Fibroblast of skin of right quadriceps (primary cell): Measurements from ENCODE around the gene DCTD.

ENCODE experiments used
- DNase-seq: peaks from one replicate; pipeline ENCODE4 v3.0.0-alpha.2; 2013

Gene DCTD

DNA sequence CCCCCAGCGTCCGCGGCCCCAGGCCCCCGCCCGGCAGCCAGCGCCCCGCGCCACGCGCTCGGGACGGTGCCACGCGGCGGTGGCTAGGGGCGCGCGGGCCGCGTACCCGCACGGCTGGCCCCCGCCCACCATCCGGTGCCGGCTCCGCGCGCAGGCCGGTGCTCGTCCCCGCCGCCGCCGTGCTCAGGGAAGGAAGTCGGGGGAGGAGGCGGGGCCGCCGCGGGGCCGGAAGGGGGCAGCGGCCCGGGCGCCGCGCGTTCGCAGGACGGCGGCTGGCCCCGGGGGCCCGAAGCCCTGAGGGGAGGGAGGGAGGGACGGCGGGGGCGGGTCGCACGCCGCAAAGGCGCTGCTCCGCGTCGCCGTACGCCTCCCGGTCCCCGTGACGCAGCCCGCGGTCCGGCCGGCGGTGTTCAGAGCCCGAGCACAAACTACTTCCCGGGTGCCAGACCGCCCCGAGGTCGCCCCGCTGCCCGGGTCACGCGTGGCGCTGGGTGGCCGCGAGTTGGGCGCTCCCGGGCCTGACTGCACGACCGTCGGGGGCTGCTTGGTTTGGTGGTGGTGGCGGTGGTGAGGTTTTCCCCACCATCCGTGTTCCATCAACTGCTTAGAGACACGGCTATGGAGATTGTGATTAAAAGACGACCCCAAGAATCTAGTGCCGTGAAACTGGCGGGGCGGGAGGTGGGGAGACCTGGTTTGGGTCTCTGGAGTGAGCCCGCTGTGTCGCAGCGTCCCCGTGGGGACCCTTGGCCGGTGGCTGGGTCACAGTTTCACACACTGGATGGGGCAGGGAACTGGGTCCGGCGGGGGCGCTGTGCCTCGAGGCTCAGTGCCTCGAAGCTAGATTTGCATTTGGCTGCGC is at the start of gene DCTD:
Gene DCTD, minus strand, starts transcription at position 205 of the 862 bp plus-strand sequence. CDS start 1,818 bp downstream, outside the sequence.
- peak; percentile 77 for DNase-seq

DNA sequence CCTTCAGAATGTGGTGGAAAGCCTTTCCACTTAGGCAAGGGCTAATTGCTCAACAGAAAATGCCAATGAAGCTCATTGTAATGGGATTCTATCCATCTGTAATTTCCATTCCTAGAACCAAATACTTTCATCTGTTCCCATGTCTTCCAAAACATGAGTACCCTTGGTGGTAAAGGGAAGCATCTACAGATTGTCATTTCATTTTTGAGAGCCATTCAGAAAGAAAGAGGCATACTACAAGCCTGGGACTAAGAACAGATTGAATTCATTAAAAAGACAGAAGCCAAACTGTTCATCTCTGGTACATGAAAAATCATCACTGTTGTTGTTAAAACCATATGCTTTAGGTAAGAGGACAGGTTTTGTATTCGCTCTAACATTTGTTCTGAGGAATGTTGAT is 43.6 kb upstream of the DCTD start:
- no peak for DNase-seq

- DNase-seq = no peak
Measured at GRCh38 chr4:182960228-182960627, 43.0 kb upstream of the DCTD start.

DNA sequence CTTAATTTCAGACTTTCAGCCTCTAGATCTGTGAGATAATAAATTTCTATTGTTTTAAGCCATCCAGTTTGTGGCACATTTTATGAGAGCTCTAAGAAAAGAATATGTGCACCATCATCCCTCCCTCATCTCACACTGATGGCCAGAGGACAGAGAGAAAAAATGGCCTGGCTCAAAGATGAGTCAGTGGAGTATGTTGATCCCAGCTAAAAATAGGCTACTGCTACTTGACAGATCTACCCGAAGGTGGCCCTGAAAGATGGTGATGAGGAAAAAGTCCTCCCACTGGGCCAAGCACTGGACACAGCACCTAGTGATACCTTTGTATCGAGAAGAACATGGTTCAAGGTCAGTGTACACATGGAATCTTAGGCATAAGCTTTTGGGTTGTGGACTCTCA is 38.2 kb upstream of the DCTD start:
- no peak for DNase-seq

- no peak for DNase-seq
Measured at GRCh38 chr4:182944484-182945213, 27.5 kb upstream of the DCTD start.

DNA sequence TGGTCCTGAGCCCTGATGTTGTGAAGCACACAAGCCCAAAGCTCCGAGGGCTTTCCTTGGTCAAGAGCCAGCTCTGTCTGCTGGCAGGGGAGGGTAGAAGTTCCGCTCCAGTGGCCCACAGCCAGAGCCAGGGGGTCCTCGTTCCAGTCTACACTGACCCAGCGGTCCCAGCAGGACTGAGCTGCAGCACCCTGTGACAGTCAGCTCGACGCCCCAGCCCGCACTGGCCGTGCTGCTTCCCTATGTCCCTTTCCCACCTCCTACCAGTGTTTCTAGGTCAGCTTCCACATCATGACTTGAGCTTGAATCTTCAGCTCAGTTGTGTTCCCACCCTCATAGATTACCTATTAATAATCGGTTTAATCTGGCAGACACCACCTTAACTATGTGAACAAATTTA is 22.5 kb upstream of the DCTD start:
- no peak for DNase-seq

DNA sequence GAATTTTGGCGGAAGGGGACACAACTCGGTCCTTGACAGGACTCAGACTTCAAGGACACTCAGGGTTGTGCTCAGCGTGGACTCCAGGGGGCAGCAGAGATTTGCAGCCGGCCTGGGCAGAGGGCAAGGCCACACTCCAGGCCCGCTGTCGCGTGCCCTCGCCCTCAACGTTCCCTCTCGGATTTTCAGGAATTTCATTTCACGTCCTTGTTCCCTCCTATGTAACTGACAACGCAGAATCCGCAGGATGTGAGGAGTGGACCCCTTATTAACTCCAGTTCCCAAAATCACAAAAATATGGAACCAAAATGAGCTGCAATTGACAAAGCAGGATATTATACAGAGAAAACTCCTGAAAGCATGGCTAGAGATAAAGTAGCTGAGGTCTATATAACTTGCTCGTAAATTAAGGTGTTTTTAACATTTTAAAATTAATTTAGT is 21.0 kb upstream of the DCTD start:
- peak; percentile 57 for DNase-seq

DNA sequence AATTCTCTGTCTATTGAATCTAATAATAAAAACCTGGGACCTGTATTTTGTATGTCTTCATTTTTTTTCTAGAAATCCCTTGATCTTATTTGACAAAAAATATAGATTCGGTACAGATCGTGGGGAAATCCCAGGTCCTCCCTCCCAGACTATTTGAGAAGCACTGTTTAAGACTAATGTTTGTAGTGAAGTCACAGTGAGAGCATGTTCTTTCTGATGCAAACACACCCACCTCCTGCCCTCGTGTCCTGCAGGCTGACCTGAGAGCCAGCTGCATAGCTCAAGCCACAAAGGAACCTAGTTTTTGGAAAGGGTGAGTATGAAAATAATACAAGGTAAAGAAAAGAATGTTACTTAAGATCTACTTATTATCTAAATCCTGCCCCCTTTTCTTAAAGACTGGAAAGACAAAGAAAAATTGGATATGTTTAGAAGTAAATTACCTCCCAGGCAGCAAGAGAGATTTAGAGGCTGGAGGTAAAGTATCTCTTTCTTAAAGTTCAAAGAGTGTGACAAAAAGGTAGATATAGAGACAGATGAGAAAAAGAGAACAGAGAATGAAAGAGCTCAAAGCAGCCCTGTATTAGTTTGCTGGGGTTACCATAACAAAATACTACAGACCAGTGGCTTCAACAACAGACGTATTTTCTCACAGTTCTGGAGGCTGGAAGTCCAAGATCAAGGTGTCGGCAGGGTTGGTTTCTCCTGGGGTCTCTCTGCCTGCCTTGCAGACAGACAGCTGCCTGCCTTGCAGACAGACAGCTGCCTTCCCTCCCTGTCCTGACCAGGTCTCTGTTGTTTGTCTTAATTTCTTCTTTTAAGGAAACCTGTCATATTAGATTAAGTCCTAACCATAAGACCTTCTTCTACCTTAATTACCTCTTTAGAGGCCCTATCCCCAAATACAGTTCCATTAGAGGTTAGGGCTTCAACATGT is 20.4 kb upstream of the DCTD start:
- no peak for DNase-seq

- DNase-seq = no peak
Measured at GRCh38 chr4:182932651-182933050, 15.5 kb upstream of the DCTD start.

- peak; percentile 70 for DNase-seq
Measured at GRCh38 chr4:182931691-182932345, 14.6 kb upstream of the DCTD start.

DNA sequence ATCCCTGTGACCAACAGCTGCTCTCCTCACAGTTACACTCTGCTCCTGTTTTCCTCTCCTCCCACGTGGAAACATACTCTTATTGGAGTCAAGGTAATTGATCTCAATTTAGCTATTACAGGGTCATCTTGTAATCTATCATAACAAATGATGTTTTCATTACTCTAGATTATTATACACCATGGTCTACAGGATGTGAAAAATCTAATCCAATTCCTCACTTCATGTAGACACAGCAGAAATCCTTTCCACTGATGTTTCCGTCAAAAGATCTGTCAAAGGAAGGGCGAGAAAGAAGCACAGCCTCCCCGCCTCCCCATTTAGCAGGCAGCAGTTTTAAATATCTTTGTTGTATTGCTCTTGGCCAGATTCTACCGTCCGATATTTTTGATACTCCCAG is 13.7 kb upstream of the DCTD start:
- DNase-seq = no peak

GRCh38 chr4:182929296-182929695 is 12.1 kb upstream of the DCTD start:
- DNase-seq = peak; percentile 95

DNA sequence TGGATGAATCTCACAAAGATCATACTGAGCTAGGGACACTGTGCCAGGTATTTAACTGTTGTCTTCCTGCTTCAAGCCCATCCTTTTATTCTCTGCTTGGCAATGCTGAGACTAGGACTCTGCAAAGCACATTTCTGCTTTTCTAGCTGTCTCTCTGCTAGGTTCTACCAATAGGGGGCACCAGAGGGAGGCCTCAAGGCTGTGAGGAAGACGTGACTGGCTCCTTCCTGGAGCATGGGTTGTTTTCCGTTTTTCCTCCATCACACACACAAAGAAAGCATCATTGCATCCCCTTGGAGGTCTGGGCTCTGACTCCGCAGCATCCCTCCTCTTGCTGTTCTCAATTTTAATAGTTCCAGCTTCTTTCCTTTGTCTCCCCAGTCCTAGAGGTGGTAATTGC is 10.9 kb upstream of the DCTD start:
- no peak for DNase-seq

DNA sequence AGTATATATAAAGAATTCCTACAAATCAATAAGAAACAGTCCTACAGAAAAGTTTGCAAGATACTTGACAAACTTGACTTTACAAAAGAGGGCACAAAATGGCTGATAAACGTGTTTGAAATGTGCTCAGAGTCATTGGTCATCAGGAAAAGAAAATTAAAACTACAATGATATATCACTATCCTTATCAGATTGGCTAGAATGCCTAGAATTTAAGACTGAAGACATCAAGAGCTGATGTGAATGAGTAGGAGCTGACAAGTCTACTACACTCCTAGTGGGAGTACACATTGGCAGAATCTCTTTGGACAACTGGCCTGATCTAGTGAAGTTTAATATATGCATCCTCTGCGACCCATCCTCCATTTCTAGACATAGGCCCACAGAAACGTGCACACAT is 10.3 kb upstream of the DCTD start:
- DNase-seq = no peak

GRCh38 chr4:182925855-182926254 is 8.7 kb upstream of the DCTD start:
- no peak for DNase-seq

GRCh38 chr4:182925298-182925757 is 8.1 kb upstream of the DCTD start:
- peak; percentile 79 for DNase-seq

DNA sequence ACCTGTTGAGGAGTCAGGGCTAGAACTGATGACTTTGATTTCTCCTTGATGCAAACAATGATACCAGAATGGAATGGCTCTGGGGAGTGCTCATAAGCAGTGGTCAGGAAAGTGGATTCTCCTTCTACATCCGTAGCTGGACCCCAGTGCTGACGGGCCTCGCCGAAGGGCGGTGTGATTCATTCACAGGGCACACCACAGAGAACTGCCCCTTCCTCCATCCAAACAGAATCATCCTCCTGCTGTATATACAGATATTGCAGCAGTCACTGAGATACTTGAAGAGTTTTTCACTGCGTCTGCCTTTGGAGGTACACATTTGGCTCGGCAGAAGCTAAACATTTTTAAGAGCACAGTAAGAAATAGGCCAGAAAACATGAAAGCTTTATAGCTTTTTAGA is 7.3 kb upstream of the DCTD start:
- DNase-seq = no peak

GRCh38 chr4:182923796-182924340 is 6.7 kb upstream of the DCTD start:
- no peak for DNase-seq

DNA sequence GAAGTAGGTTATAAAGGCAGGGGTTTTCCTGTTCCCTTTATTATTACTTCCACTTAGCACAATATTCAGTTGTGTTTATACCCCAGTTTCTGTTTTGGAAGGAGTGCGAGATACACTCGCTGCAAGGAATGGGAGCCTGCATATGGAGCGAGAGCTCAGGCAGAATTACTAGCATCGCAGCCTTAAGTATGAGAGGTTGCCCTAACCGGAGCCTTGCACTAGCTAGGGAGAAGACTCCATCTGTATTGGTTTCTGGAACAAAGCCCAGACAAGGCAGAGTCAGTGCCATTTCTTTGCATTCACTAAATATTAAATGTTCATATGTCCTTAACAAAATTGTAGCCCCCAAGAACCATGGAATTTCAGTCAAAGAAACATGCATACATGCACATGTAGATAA is 6.2 kb upstream of the DCTD start:
- no peak for DNase-seq

GRCh38 chr4:182922501-182923284 is 5.5 kb upstream of the DCTD start:
- no peak for DNase-seq

DNA sequence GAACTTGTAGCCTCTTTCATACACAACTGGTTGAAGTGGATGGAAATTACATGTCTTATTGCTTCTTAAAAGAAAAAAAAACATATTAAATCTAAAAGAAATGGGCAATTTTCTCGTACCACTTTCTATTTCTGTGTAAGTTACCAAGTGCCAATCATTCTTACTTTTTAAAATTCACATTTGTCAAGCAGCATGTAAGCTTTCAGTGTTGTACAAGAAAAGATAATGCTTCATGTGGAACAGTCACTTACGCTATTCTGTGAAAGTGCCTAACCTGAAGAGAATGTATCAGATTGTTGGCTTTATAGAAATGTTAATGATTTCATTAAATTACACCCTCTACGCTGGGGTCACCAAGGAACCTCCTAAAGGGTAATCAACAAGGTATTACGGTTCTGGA is 4.4 kb upstream of the DCTD start:
- DNase-seq = no peak
